ENCODE results near the gene LBX2. TPM values are rescaled to one million over a fixed set of nuclear protein-coding genes. Genes with fewer than 3 reads are reported as not detected.

Gene LBX2
- total RNA-seq, 1 experiment from 2014 or later, result 11.4 TPM

DNA sequence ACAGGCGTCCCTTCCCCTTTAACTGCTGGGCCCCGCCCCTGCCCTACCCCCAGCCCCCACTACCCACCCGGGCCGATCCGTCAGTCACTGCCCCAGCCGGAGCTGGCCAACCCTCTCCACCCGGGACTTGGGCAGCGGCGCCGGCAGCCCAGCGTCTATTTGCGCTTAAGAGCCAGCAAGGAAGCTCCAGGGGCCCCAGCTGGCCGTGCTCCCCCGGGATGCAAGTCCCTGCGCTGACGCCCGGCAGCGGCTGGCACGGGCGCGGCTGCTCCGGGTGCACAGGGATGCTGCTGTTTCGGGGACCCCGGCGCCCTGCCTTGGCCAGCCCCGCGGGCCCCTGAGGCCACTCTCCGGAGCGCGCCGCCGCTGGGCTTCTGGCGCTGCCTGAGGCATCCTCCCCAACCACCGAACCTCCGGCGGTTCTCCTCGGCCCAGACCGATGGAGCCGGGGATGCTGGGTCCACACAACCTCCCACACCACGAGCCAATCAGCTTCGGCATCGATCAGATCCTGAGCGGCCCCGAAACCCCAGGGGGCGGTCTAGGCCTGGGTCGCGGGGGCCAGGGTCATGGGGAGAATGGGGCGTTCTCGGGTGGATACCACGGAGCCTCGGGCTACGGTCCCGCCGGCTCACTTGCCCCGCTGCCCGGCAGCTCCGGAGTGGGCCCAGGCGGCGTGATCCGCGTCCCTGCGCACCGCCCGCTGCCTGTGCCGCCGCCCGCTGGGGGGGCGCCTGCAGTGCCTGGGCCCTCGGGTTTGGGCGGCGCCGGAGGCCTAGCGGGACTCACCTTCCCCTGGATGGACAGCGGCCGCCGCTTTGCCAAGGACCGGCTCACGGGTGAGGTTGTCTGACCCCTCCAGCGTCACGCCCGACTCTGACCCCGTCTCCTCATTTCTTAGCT, 15.2 kb upstream of the LBX2 start, which contains the start of gene TLX2:
Gene TLX2, plus strand, starts transcription at position 83 of the 903 bp plus-strand sequence. Its CDS starts 357 bp downstream, at position 440.
- Mint-ChIP-seq H3K9me3 (ENCODE audit: unreplicated experiment) (no peaks in the 10 kb centered on the region), H3K4me1 (ENCODE audit: low read depth, unreplicated experiment) (no peaks in the 10 kb centered on the region), H3K27ac (ENCODE audit: unreplicated experiment) (peak within 1 kb of the TSS; percentile 34), H3K4me3 (ENCODE audit: unreplicated experiment) (peak within 1 kb of the TSS; percentile 72), H3K27me3 (ENCODE audit: insufficient read depth, unreplicated experiment) (peaks cover 3% of the 10 kb centered on the region), H3K36me3 (ENCODE audit: insufficient read depth, unreplicated experiment) (peaks cover 6% of the 10 kb centered on the region)
- POLR2A ChIA-PET, result no interaction called here
- CTCF ChIA-PET, result interaction anchor here (0.6 kb wide), 2 partner anchors 10 to 16 kb away, joined by 3 read pairs; no protein-coding TSS in a partner anchor
- BruUV-seq (replicated peaks), result no TSS peak
- intact Hi-C loops (cut with micrococcal nuclease; ENCODE audit: unreplicated experiment), result no loop called here
- TF ChIP-seq, protein P1, sequence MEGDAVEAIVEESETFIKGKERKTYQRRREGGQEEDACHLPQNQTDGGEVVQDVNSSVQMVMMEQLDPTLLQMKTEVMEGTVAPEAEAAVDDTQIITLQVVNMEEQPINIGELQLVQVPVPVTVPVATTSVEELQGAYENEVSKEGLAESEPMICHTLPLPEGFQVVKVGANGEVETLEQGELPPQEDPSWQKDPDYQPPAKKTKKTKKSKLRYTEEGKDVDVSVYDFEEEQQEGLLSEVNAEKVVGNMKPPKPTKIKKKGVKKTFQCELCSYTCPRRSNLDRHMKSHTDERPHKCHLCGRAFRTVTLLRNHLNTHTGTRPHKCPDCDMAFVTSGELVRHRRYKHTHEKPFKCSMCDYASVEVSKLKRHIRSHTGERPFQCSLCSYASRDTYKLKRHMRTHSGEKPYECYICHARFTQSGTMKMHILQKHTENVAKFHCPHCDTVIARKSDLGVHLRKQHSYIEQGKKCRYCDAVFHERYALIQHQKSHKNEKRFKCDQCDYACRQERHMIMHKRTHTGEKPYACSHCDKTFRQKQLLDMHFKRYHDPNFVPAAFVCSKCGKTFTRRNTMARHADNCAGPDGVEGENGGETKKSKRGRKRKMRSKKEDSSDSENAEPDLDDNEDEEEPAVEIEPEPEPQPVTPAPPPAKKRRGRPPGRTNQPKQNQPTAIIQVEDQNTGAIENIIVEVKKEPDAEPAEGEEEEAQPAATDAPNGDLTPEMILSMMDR (IDR thresholded peaks at IDR 0.05; ENCODE audit: insufficient read depth in 1 of 2, low read depth in 1 of 2, low read length in 1 of 2, severe bottlenecking in 1 of 2, unreplicated experiment in 1 of 2), result no peak
- Histone ChIP-seq H3K9me3 (no peaks in the 10 kb centered on the region), H3K4me1 (no peaks in the 10 kb centered on the region), H3K4me3 (ENCODE audit: low read depth, low read length) (peak within 1 kb of the TSS; percentile 60), H3K27me3 (replicated peaks; ENCODE audit: control insufficient read depth, insufficient read depth, low read length) (no peaks in the 10 kb centered on the region), H3K36me3 (ENCODE audit: control insufficient read depth, insufficient read depth, low read length) (no peaks in the 10 kb centered on the region)
- no peak for DNase-seq

GRCh38 chr2:74513605-74514367, 14.4 kb upstream of the LBX2 start:
- H3K9me3 Mint-ChIP-seq (ENCODE audit: unreplicated experiment), result no peaks in the 10 kb centered on the region
- H3K4me3 Mint-ChIP-seq (ENCODE audit: unreplicated experiment), result no peak overlapping the region
- no peaks in the 10 kb centered on the region for H3K4me1 Mint-ChIP-seq (ENCODE audit: low read depth, unreplicated experiment)
- no TSS peak for BruUV-seq (replicated peaks)
- ChIA-PET CTCF (interaction anchor here (0.6 kb wide), 1 partner anchor 17 kb away, joined by 3 read pairs; no protein-coding TSS in a partner anchor), POLR2A (no interaction called here)
- peaks cover 6% of the 10 kb centered on the region for H3K36me3 Mint-ChIP-seq (ENCODE audit: insufficient read depth, unreplicated experiment)
- no peaks in the 10 kb centered on the region for H3K36me3 ChIP-seq (ENCODE audit: control insufficient read depth, insufficient read depth, low read length)
- intact Hi-C loops (cut with micrococcal nuclease; ENCODE audit: unreplicated experiment), result no loop called here
- H3K9me3 ChIP-seq, result no peaks in the 10 kb centered on the region
- H3K27me3 ChIP-seq (replicated peaks; ENCODE audit: control insufficient read depth, insufficient read depth, low read length), result no peaks in the 10 kb centered on the region
- H3K4me1 ChIP-seq, result 0 out of 2 replicates have a peak, but pooled peaks cover 3% of the 10 kb centered on the region
- H3K27ac Mint-ChIP-seq (ENCODE audit: unreplicated experiment), result no peak overlapping the region
- no peak for DNase-seq
- H3K4me3 ChIP-seq (ENCODE audit: low read depth, low read length), result peak overlapping the region; percentile 13
- TF ChIP-seq, protein P1 (IDR thresholded peaks at IDR 0.05; ENCODE audit: insufficient read depth in 1 of 2, low read depth in 1 of 2, low read length in 1 of 2, severe bottlenecking in 1 of 2, unreplicated experiment in 1 of 2), result no peak
- H3K27me3 Mint-ChIP-seq (ENCODE audit: insufficient read depth, unreplicated experiment), result peaks cover 3% of the 10 kb centered on the region
